Measurements from ENCODE around the gene ZFC3H1.

DNA sequence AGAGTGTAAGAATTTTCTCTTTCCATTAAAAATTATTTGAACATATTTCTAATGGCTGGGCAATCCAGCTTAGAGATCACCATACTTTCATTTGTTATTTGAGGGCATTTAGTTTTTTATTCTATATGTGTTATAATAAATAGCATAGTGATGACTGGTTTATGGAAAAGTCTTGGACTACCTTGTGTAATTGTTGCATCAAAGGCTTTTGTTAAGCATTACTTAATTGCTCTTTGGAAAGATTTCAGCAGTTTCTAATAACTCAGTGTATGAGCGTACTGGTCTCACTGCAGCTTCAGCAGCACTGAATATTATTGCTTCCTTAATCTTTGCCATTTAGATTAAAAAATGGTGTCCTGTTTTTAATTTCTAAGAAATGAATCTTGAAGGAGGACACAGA is 45.0 kb upstream of the ZFC3H1 start:
- no peak for TF ChIP-seq SP1 (IDR thresholded peaks at IDR 0.05; ENCODE audit: low read depth, low read length)
- TF ChIP-seq, protein P1, sequence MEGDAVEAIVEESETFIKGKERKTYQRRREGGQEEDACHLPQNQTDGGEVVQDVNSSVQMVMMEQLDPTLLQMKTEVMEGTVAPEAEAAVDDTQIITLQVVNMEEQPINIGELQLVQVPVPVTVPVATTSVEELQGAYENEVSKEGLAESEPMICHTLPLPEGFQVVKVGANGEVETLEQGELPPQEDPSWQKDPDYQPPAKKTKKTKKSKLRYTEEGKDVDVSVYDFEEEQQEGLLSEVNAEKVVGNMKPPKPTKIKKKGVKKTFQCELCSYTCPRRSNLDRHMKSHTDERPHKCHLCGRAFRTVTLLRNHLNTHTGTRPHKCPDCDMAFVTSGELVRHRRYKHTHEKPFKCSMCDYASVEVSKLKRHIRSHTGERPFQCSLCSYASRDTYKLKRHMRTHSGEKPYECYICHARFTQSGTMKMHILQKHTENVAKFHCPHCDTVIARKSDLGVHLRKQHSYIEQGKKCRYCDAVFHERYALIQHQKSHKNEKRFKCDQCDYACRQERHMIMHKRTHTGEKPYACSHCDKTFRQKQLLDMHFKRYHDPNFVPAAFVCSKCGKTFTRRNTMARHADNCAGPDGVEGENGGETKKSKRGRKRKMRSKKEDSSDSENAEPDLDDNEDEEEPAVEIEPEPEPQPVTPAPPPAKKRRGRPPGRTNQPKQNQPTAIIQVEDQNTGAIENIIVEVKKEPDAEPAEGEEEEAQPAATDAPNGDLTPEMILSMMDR (IDR thresholded peaks at IDR 0.05; ENCODE audit: control extremely low read depth in 1 of 3, insufficient read depth in 1 of 3, low read depth in 1 of 3, low read length in 3 of 3) = no peak
- no peak for TF ChIP-seq EZH2 (IDR thresholded peaks at IDR 0.05; ENCODE audit: low read depth, low read length, severe bottlenecking)
- no peak for TF ChIP-seq RAD21 (IDR thresholded peaks at IDR 0.05 in 1 of 2, conservative IDR thresholded peaks at IDR 0.05 in 1 of 2; ENCODE audit: low read depth in 2 of 2, low read length in 2 of 2)
- no peak for TF ChIP-seq POU5F1 (IDR thresholded peaks at IDR 0.05; ENCODE audit: low read depth, low read length)
- TF ChIP-seq TCF12 (IDR thresholded peaks at IDR 0.05; ENCODE audit: low read depth, low read length) = no peak

All from H1 (cell line).